GM13977 (cell line): ENCODE measurements around the gene KIF20B.

Source experiments
- DNase-seq: peaks from one replicate; pipeline ENCODE4 v3.0.0; 2012; ENCODE audit warnings: low spot score
- in situ Hi-C: fragments of 300-500 bp; cut with MboI; formaldehyde crosslinking; loops from one replicate; pipeline ENCODE4 v1.12.0; 2022; ENCODE audit warnings: low sequenced_read_pairs, low pct_unique_long_range_greater_than_20kb, mixed read lengths, inconsistent platforms; ENCODE audit not compliant: unreplicated experiment
- TF ChIP-seq, protein P1 (sequence below): IDR thresholded peaks from 2 replicates; pipeline ENCODE4 v1.5.1; 2012; ENCODE audit warnings: mild to moderate bottlenecking, control low read depth; ENCODE audit not compliant: insufficient read depth; ENCODE audit errors: extremely low read depth, missing control alignments

Gene KIF20B

DNA sequence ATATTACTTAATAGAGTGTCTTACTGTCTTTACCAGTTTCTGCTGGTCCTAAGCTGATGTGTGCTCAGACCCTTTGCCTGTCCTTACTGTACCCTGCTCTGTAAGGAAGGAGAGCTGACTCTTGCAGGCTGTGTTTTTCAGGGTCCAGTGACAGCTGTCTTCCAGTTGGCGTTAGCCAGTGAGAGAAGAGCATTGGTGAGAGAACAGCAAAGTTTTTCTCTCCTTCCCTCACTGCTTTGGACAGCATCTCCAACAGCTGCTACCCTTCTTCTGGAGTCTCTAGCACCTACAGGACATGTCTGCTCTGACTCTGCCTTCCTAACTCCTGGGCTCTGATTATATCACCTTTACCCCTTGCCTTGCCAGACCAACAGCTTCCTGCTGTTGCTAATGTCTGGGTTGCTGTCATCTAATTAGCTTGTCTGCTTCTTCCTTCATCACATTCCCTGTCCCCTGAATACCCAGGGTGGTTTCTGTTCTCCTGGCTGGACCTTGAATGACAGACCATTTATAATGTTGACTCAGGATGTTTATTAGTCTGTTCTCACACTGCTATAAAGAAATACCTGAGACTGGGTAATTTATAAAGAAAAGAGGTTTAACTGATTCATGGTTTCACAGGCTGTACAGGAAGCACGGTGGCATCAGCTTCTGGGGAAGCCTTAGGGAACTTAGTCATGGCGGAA is 32.9 kb upstream of the KIF20B start:
- in situ Hi-C loops: no loop called here
- TF ChIP-seq, protein P1, sequence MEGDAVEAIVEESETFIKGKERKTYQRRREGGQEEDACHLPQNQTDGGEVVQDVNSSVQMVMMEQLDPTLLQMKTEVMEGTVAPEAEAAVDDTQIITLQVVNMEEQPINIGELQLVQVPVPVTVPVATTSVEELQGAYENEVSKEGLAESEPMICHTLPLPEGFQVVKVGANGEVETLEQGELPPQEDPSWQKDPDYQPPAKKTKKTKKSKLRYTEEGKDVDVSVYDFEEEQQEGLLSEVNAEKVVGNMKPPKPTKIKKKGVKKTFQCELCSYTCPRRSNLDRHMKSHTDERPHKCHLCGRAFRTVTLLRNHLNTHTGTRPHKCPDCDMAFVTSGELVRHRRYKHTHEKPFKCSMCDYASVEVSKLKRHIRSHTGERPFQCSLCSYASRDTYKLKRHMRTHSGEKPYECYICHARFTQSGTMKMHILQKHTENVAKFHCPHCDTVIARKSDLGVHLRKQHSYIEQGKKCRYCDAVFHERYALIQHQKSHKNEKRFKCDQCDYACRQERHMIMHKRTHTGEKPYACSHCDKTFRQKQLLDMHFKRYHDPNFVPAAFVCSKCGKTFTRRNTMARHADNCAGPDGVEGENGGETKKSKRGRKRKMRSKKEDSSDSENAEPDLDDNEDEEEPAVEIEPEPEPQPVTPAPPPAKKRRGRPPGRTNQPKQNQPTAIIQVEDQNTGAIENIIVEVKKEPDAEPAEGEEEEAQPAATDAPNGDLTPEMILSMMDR: no peak
- no peak for DNase-seq

DNA sequence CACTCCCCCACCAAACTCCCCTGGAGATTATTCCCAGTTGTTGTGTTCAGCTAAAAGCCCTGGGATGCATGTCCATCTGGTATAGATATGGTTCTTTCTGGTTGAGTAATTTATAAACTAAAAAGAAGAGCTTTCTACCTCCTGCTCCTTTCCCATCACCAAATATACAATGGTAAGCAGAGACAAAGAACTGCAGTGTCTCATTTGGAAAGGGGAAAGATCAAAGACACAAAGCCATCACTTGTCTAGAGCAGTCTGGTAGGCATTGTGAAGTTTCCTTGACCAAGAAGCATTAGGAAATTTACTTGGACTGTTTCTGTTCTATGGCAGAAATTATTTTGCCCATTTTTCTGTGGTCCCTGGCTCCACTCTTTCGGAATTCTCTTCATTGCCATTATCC is 31.4 kb upstream of the KIF20B start:
- TF ChIP-seq, protein P1: no peak
- in situ Hi-C loops: no loop called here
- no peak for DNase-seq

DNA sequence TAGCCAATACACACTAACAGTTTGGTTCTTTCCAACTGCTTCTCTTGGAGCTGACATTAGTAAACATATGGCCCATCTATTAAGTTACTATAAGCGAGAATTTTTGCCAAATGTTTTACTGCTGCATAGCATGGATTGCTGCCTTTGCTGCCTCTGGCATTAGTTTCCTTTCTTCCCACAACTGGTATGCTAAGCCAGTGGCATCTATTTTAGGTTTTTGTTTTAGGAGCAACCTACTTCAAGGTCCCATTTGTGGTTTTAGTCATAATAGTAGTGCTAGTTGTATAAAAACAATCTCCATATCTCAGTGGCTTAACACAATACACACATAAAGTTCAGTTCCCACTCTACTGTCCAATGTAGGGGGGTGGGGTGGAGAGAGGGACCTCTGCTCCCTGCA is 30.5 kb upstream of the KIF20B start:
- in situ Hi-C loops: no loop called here
- TF ChIP-seq, protein P1: no peak
- DNase-seq: no peak

DNA sequence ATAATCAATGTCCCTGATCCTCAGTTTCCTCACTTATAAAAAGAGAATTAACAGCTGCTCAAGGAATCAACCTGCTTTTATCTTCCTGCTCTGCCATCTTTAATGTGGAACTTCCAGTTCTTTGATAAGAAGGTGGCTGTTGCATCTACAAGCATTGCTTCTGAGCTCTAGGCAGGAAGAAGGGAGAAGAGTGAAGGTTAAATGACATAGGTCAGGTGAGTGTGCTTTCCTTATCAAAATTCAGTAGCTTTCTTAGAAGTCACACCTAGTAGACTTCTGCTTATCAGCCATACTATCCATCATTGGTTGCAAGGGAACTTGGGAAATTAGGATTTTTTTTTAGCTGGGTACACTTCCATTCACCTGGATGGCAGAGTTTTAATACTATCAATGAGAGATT is 24.0 kb upstream of the KIF20B start:
- TF ChIP-seq, protein P1: no peak
- DNase-seq: no peak
- in situ Hi-C loops: no loop called here

DNA sequence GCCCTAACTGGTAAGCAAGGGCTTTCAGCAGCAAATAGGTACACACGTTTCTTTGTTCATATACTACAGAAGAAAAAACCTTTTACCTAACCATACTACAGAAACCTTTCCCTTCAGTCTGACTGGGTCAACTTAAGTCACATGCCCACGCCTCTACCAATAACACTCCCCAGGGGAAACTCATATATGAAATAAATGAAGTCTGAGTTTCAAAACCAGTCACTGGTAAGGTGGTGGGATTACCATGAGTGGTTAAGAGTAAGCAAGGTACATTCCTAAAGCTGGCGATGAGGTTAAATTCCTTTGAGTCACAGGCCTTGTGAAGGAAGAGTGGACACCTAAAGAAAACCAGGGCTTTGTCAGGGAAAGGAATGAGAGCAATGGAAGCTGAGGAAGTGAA is 21.4 kb upstream of the KIF20B start:
- TF ChIP-seq, protein P1: no peak
- DNase-seq: no peak
- in situ Hi-C loops: no loop called here

DNA sequence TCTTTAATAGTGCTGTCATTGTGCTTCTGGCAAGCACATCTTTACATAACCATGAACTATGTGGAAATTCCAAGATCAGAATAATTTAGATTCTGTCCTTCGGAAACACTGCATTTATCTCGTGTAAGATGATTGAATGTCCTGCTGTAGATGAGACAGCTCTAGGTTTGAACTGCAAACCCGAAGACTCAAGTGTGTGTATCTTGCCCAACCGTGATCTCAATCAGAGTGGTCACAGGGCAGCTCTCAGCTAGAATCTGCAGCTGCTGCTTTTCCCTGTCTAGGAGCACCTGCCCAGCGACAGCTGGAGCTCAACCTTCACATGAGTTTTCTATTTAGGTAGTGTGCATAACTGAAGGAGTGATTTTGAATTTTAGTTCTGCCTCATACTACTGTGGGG is 17.5 kb upstream of the KIF20B start:
- DNase-seq: no peak

More for the DNA sequence above, 17.5 kb upstream of the KIF20B start:
- in situ Hi-C loops: no loop called here
- TF ChIP-seq, protein P1: no peak
